PFSK-1 (cell line): ENCODE results near the gene ZCCHC10.

Experiments used
- FOXP2 ChIP-seq: optimal IDR thresholded peaks from 2 replicates; pipeline ENCODE3; 2011; ENCODE audit warnings: borderline replicate concordance, control low read depth, inconsistent platforms; ENCODE audit not compliant: insufficient read depth; ENCODE audit errors: extremely low read length, extremely low read depth
- POLR2AphosphoS5 ChIP-seq: IDR thresholded peaks from 2 replicates; pipeline ENCODE4 v1.6.1; 2012; ENCODE audit warnings: low read depth, mild to moderate bottlenecking, control low read depth, low read length, moderate library complexity
- REST ChIP-seq, 2 experiments: IDR thresholded peaks; 2 replicates each; pipeline versions ENCODE4 v1.6.1 to v1.8.0; 2011 to 2012; ENCODE audit warnings: low read depth in 2 of 2, low read length in 2 of 2, control low read depth in 1 of 2, inconsistent platforms in 1 of 2, mild to moderate bottlenecking in 1 of 2, moderate library complexity in 1 of 2; ENCODE audit not compliant: insufficient read depth in 1 of 2
- SIN3A ChIP-seq: IDR thresholded peaks from 2 replicates; pipeline ENCODE4 v1.6.1; 2012; ENCODE audit warnings: mild to moderate bottlenecking, low read length, moderate library complexity, borderline replicate concordance; ENCODE audit not compliant: insufficient read depth
- TAF1 ChIP-seq: IDR thresholded peaks from 2 replicates; pipeline ENCODE4 v1.6.1; 2012; ENCODE audit warnings: low read length, control low read depth, borderline replicate concordance; ENCODE audit not compliant: insufficient read depth

The ZCCHC10 gene

GRCh38 chr5:133032852-133033742 lies 6.7 kb upstream of the ZCCHC10 start:
- TF ChIP-seq REST (IDR thresholded peaks at IDR 0.05; ENCODE audit: insufficient read depth in 1 of 2, low read depth in 2 of 2, low read length in 2 of 2) (no peak), POLR2AphosphoS5 (no peak), TAF1 (no peak), FOXP2 (no peak), SIN3A (no peak)

- TF ChIP-seq SIN3A: no peak
- TF ChIP-seq FOXP2: no peak
- TF ChIP-seq POLR2AphosphoS5: no peak
These were observed 4.1 kb upstream of the ZCCHC10 start for GRCh38 chr5:133030343-133031005.

- TF ChIP-seq FOXP2 (no peak), SIN3A (no peak), TAF1 (no peak), REST (IDR thresholded peaks at IDR 0.05; ENCODE audit: insufficient read depth in 1 of 2, low read depth in 2 of 2, low read length in 2 of 2) (no peak)
These were observed 3.1 kb upstream of the ZCCHC10 start for GRCh38 chr5:133029416-133029815.

GRCh38 chr5:133026664-133027153 lies 360 bp upstream of the ZCCHC10 start:
- TF ChIP-seq REST (IDR thresholded peaks at IDR 0.05; ENCODE audit: insufficient read depth in 1 of 2, low read depth in 2 of 2, low read length in 2 of 2) (no peak), SIN3A (no peak), FOXP2 (no peak), POLR2AphosphoS5 (no peak), TAF1 (no peak)

- no peak for TF ChIP-seq POLR2AphosphoS5
These were observed 8.4 kb downstream of the ZCCHC10 start for GRCh38 chr5:133017964-133018363.

GRCh38 chr5:133015466-133015865 lies 10.9 kb downstream of the ZCCHC10 start:
- no peak for TF ChIP-seq SIN3A
